DND-41 (cell line): ENCODE measurements around the gene SUN5.

Experiments
- CTCF ChIP-seq: IDR thresholded peaks from 2 replicates; pipeline ENCODE4 v1.5.1; 2012; ENCODE audit warnings: borderline replicate concordance, low read length, moderate library complexity, mild to moderate bottlenecking; ENCODE audit not compliant: poor library complexity, severe bottlenecking; ENCODE audit errors: extremely low read depth
- EZH2 ChIP-seq: IDR thresholded peaks from 3 replicates; pipeline ENCODE4 v1.6.1; 2012; ENCODE audit warnings: borderline replicate concordance, low read depth, mild to moderate bottlenecking, moderate library complexity, low read length, inconsistent platforms; ENCODE audit not compliant: severe bottlenecking

- TF ChIP-seq EZH2 (no peak), CTCF (no peak)
Observed at GRCh38 chr20:33053291-33054106, 49.3 kb upstream of the SUN5 start, which contains the start of gene BPIFB3.
